Measurements from ENCODE around the gene PDGFRB.

PDGFRB gene

GRCh38 chr5:150162142-150162513 lies 6.5 kb upstream of the PDGFRB start:
- no peak for DNase-seq

GRCh38 chr5:150161242-150162141 lies 5.8 kb upstream of the PDGFRB start:
- peak; percentile 45 for DNase-seq

GRCh38 chr5:150160448-150161081 lies 4.9 kb upstream of the PDGFRB start:
- DNase-seq, result no peak

GRCh38 chr5:150159741-150160179 lies 4.1 kb upstream of the PDGFRB start:
- DNase-seq, result no peak

- DNase-seq, result no peak
These were observed 3.4 kb upstream of the PDGFRB start for GRCh38 chr5:150159031-150159430.

- no peak for DNase-seq
These were observed 2.7 kb upstream of the PDGFRB start for GRCh38 chr5:150158170-150158949.

GRCh38 chr5:150157168-150157567 lies 1.5 kb upstream of the PDGFRB start:
- DNase-seq, result no peak

- DNase-seq, result no peak
These were observed 895 bp upstream of the PDGFRB start for GRCh38 chr5:150156540-150156939.

GRCh38 chr5:150156027-150156368 lies 353 bp upstream of the PDGFRB start:
- no peak for DNase-seq

GRCh38 chr5:150154618-150155128 lies 972 bp downstream of the PDGFRB start:
- no peak for DNase-seq

- DNase-seq, result peak; percentile 55
These were observed 1.6 kb downstream of the PDGFRB start for GRCh38 chr5:150153957-150154617.

GRCh38 chr5:150153483-150153882 lies 2.2 kb downstream of the PDGFRB start:
- DNase-seq, result no peak

- no peak for DNase-seq
These were observed 2.8 kb downstream of the PDGFRB start for GRCh38 chr5:150152636-150153462.

- DNase-seq, result no peak
These were observed 6.0 kb downstream of the PDGFRB start for GRCh38 chr5:150149618-150150017.

GRCh38 chr5:150148117-150148927 lies 7.3 kb downstream of the PDGFRB start:
- DNase-seq, result no peak

GRCh38 chr5:150147670-150148069 lies 8.0 kb downstream of the PDGFRB start:
- no peak for DNase-seq

- no peak for DNase-seq
These were observed 8.6 kb downstream of the PDGFRB start for GRCh38 chr5:150146862-150147601.

- DNase-seq, result no peak
These were observed 9.4 kb downstream of the PDGFRB start for GRCh38 chr5:150146235-150146634.

- DNase-seq, result no peak
These were observed 10.8 kb downstream of the PDGFRB start for GRCh38 chr5:150144879-150145278.

GRCh38 chr5:150144246-150144801 lies 11.3 kb downstream of the PDGFRB start:
- DNase-seq, result no peak
